Measurements from ENCODE around the gene GAS7.

DNA sequence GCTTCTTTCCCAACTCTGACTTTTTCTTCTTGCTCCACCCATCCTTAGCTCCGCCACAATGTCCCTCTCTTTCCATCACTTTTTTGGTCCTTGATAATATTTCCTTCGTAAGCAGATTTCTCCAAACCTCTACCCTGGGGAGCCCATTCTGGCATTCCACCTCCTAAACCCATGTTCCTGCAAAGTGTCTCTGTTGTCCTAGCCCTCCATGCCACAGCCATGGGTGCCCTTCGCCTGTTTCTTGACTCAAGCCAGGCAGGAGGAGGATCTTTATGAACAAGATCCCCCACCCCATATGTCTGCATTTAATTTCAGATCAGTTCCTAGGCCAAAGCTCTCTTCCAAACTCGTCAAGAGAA lies 42.4 kb downstream of the GAS7 start:
- TF ChIP-seq, protein P1, sequence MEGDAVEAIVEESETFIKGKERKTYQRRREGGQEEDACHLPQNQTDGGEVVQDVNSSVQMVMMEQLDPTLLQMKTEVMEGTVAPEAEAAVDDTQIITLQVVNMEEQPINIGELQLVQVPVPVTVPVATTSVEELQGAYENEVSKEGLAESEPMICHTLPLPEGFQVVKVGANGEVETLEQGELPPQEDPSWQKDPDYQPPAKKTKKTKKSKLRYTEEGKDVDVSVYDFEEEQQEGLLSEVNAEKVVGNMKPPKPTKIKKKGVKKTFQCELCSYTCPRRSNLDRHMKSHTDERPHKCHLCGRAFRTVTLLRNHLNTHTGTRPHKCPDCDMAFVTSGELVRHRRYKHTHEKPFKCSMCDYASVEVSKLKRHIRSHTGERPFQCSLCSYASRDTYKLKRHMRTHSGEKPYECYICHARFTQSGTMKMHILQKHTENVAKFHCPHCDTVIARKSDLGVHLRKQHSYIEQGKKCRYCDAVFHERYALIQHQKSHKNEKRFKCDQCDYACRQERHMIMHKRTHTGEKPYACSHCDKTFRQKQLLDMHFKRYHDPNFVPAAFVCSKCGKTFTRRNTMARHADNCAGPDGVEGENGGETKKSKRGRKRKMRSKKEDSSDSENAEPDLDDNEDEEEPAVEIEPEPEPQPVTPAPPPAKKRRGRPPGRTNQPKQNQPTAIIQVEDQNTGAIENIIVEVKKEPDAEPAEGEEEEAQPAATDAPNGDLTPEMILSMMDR (IDR thresholded peaks at IDR 0.05): no peak
- no peak for TF ChIP-seq POLR2A (IDR thresholded peaks at IDR 0.05)
